Measurements from ENCODE around the gene CYP26C1. TPM values are rescaled to one million over a fixed set of nuclear protein-coding genes. Genes with fewer than 3 reads are reported as not detected.
A peak's percentile ranks its signal among the peaks of the same experiment; 100 is the strongest.

The CYP26C1 gene
- total and polyA plus RNA-seq, 2 of the 13 experiments (the other 11 are each of a cell fraction or from before 2014, with no cell fraction given): 0.02 TPM; not detected in 1

GRCh38 chr10:93113042-93113441, 52.4 kb downstream of the CYP26C1 start (continued):
- TF ChIP-seq ZNF644 (CRISPR knock-in tag; IDR thresholded peaks at IDR 0.05; ENCODE audit: low read depth): peak; percentile 61; the same call in 1 of the 2 replicates
- no peak for TF ChIP-seq ZKSCAN8 (CRISPR knock-in tag; IDR thresholded peaks at IDR 0.05; ENCODE audit: borderline replicate concordance)
- TF ChIP-seq TOPORS (CRISPR knock-in tag; IDR thresholded peaks at IDR 0.05): no peak
- TF ChIP-seq RFX3 (CRISPR knock-in tag; IDR thresholded peaks at IDR 0.05): no peak
- peak; percentile 83 for TF ChIP-seq HHEX (CRISPR knock-in tag; IDR thresholded peaks at IDR 0.05)
- peak; percentile 76 for TF ChIP-seq HNF4A (CRISPR knock-in tag; IDR thresholded peaks at IDR 0.05)
- peak; percentile 99 for TF ChIP-seq BCL6 (CRISPR knock-in tag; IDR thresholded peaks at IDR 0.05)
- TF ChIP-seq SOX13 (IDR thresholded peaks at IDR 0.05): no peak
- TF ChIP-seq SOX13 (CRISPR knock-in tag; conservative IDR thresholded peaks at IDR 0.05 in 1 of 2, IDR thresholded peaks at IDR 0.05 in 1 of 2): peak in 1 of 2 experiments; percentile 71; a peak in 2 of 4 replicates
- TF ChIP-seq TP53 (CRISPR knock-in tag; conservative IDR thresholded peaks at IDR 0.05): no peak
- TF ChIP-seq PCBP1 (IDR thresholded peaks at IDR 0.05; ENCODE audit: borderline replicate concordance, low read depth, low read length): no peak
- no peak for TF ChIP-seq ZFP37 (CRISPR knock-in tag; IDR thresholded peaks at IDR 0.05; ENCODE audit: borderline replicate concordance)
- no peak for TF ChIP-seq NFRKB (IDR thresholded peaks at IDR 0.05)
- no peak for TF ChIP-seq AFF4 (CRISPR knock-in tag; IDR thresholded peaks at IDR 0.05)
- no peak for TF ChIP-seq FOXA1 (IDR thresholded peaks at IDR 0.05)
- TF ChIP-seq FOXA1 (CRISPR knock-in tag; IDR thresholded peaks at IDR 0.05): peak; percentile 73
- TF ChIP-seq, protein P1, sequence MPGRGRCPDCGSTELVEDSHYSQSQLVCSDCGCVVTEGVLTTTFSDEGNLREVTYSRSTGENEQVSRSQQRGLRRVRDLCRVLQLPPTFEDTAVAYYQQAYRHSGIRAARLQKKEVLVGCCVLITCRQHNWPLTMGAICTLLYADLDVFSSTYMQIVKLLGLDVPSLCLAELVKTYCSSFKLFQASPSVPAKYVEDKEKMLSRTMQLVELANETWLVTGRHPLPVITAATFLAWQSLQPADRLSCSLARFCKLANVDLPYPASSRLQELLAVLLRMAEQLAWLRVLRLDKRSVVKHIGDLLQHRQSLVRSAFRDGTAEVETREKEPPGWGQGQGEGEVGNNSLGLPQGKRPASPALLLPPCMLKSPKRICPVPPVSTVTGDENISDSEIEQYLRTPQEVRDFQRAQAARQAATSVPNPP (CRISPR knock-in tag; IDR thresholded peaks at IDR 0.05): no peak
- TF ChIP-seq RXRB (CRISPR knock-in tag; IDR thresholded peaks at IDR 0.05; ENCODE audit: borderline replicate concordance): peak; percentile 68
- no peak for TF ChIP-seq ZNF33A (CRISPR knock-in tag; IDR thresholded peaks at IDR 0.05; ENCODE audit: borderline replicate concordance)
- no peak for TF ChIP-seq XBP1 (CRISPR knock-in tag; IDR thresholded peaks at IDR 0.05)
- peak; percentile 61; the same call in 1 of the 2 replicates for TF ChIP-seq ZNF292 (CRISPR knock-in tag; IDR thresholded peaks at IDR 0.05; ENCODE audit: borderline replicate concordance, low read depth)
- TF ChIP-seq SKI (IDR thresholded peaks at IDR 0.05; ENCODE audit: partially characterized antibody): peak; percentile 59
- no peak for TF ChIP-seq ZFP62 (CRISPR knock-in tag; IDR thresholded peaks at IDR 0.05)
- no peak for TF ChIP-seq FOXP1 (IDR thresholded peaks at IDR 0.05)
- TF ChIP-seq FOXP1 (CRISPR knock-in tag; IDR thresholded peaks at IDR 0.05): peak; percentile 53; the same call in 1 of the 2 replicates
- no peak for TF ChIP-seq SNAPC2 (CRISPR knock-in tag; IDR thresholded peaks at IDR 0.05)
- TF ChIP-seq DMTF1 (CRISPR knock-in tag; IDR thresholded peaks at IDR 0.05): no peak
